Activated CD4-positive, alpha-beta T cell treated with anti-CD3 and anti-CD28 coated beads for 1 hour (primary cell): ENCODE results near the gene EDN2.

Source experiments
- DNase-seq: peaks from one replicate; pipeline ENCODE4 v3.0.0-alpha.2; 2020

The EDN2 gene

GRCh38 chr1:41484402-41485241, at the start of gene EDN2:
Gene EDN2 (minus strand): TSS chr1:41484683. CDS start chr1:41484601, 82 bp downstream.
- DNase-seq = no peak

- DNase-seq = no peak
These were observed 49.2 kb upstream of the EDN2 start for GRCh38 chr1:41533731-41534080.

GRCh38 chr1:41533016-41533730, 48.7 kb upstream of the EDN2 start:
- DNase-seq = no peak

- no peak for DNase-seq
These were observed 47.9 kb upstream of the EDN2 start for GRCh38 chr1:41532206-41532975.

- DNase-seq = no peak
These were observed 45.9 kb upstream of the EDN2 start for GRCh38 chr1:41530411-41530810.

- no peak for DNase-seq
These were observed 45.3 kb upstream of the EDN2 start for GRCh38 chr1:41529621-41530395.

- DNase-seq = no peak
These were observed 44.5 kb upstream of the EDN2 start for GRCh38 chr1:41528726-41529605.

- no peak for DNase-seq
These were observed 43.6 kb upstream of the EDN2 start for GRCh38 chr1:41528106-41528505.

GRCh38 chr1:41526956-41527561, 42.6 kb upstream of the EDN2 start:
- DNase-seq = no peak

- DNase-seq = no peak
These were observed 41.6 kb upstream of the EDN2 start for GRCh38 chr1:41525891-41526587.

- DNase-seq = no peak
These were observed 40.5 kb upstream of the EDN2 start for GRCh38 chr1:41524676-41525675.

- DNase-seq = no peak
These were observed 39.6 kb upstream of the EDN2 start for GRCh38 chr1:41523949-41524675.

GRCh38 chr1:41523071-41523470, 38.6 kb upstream of the EDN2 start:
- DNase-seq = no peak

GRCh38 chr1:41521766-41522165, 37.3 kb upstream of the EDN2 start:
- no peak for DNase-seq

- DNase-seq = no peak
These were observed 36.7 kb upstream of the EDN2 start for GRCh38 chr1:41520951-41521752.

- DNase-seq = no peak
These were observed 35.2 kb upstream of the EDN2 start for GRCh38 chr1:41519667-41520066.

GRCh38 chr1:41518471-41518870, 34.0 kb upstream of the EDN2 start:
- DNase-seq = no peak

- no peak for DNase-seq
These were observed 32.6 kb upstream of the EDN2 start for GRCh38 chr1:41517062-41517438.
